IPS-11a (cell line): Measurements from ENCODE around the gene PPP1CB.

Experiments
- H3K4me3 ChIP-seq: one replicate; pipeline ENCODE4 v1.5.1; 2013; ENCODE audit warnings: low read depth, low read length, control low read depth

The PPP1CB gene

DNA sequence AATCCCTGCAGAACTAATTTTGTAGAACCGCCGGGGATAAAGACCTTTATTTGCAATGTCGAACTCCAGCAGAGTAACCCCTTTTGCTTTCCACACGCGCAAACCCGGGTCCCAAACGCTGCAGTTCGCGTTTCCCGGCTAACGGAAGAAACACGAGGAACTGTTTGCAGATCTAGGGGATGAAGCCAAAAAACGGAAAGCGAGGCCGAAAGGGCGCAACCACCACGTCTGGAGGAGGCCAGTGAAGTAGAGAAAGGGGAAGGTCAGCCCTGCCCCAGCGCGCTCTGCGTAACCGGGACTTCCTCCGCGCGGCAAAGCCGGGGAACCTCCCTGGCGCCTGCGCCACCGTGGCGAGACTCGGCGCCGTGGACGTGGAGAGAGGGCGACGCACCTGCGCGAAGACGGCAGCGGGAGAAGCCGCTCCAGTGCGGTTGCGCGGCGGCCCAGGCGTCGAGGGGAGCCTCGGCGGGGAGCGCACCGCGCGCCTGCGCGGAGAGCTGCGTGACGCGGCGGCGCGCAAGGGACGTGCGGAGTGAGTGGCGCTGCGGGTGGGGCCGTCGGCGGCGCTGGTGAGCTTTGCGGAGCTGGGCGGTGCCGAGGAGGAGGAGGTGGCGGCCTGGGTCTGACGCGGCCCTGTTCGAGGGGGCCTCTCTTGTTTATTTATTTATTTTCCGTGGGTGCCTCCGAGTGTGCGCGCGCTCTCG, at the start of gene PPP1CB:
PPP1CB (plus strand) TSS at position 579 of the 704 bp plus-strand sequence. CDS start 295 bp downstream, outside the sequence.
- H3K4me3 ChIP-seq, result peak within 1 kb of the TSS; percentile 88

GRCh38 chr2:28702415-28702861, 49.2 kb upstream of the PPP1CB start:
- H3K4me3 ChIP-seq, result no peak overlapping the region

DNA sequence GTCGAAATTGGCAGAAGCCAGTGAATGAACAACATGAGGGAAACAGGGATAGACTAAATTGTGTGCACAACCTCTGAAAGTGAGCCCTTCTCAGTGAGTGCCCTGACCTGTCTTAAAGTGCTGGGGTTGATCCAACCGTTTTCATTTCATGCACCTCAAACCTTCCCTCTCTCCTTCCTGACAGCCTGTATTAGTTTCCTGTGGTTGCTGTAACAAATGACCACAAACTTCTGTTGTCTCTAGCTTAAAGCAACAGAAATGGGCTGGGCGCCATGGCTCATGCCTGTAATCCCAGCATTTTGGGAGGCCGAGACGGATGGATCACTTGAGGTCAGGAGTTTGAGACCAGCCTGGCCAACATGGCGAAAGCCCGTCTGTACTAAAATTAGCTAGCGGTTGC, 48.8 kb upstream of the PPP1CB start:
- H3K4me3 ChIP-seq, result no peak overlapping the region

GRCh38 chr2:28704621-28705020, 47.0 kb upstream of the PPP1CB start:
- H3K4me3 ChIP-seq, result no peak overlapping the region

GRCh38 chr2:28705751-28706440, 45.7 kb upstream of the PPP1CB start:
- no peak overlapping the region for H3K4me3 ChIP-seq

- H3K4me3 ChIP-seq, result no peak overlapping the region
Measured at GRCh38 chr2:28707592-28707991, 44.0 kb upstream of the PPP1CB start.

- H3K4me3 ChIP-seq, result no peak overlapping the region
Measured at GRCh38 chr2:28709101-28709500, 42.5 kb upstream of the PPP1CB start.

GRCh38 chr2:28710545-28710944, 41.1 kb upstream of the PPP1CB start:
- no peak overlapping the region for H3K4me3 ChIP-seq

- no peak overlapping the region for H3K4me3 ChIP-seq
Measured at GRCh38 chr2:28713577-28714298, 37.9 kb upstream of the PPP1CB start.

- no peak overlapping the region for H3K4me3 ChIP-seq
Measured at GRCh38 chr2:28716265-28716865, 35.3 kb upstream of the PPP1CB start.

- no peak overlapping the region for H3K4me3 ChIP-seq
Measured at GRCh38 chr2:28717339-28717758, 34.3 kb upstream of the PPP1CB start.

DNA sequence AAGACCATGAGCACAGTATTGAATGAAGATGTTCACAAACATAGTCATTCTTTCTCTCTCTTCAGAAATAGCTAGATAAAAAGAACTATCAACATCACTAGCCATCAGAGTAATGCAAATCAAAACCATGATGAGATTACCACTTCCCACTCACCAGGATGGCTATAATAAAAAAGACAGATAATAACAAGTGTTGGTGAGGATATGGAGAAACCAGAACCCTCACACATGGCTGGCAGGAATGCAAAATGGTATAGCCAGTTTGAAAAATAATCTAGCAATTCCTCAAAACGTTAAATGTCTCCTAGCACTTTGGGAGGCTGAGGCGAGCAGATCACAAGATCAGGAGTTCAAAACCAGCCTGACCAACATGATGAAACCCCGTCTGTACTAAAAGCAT, 31.3 kb upstream of the PPP1CB start:
- no peak overlapping the region for H3K4me3 ChIP-seq

DNA sequence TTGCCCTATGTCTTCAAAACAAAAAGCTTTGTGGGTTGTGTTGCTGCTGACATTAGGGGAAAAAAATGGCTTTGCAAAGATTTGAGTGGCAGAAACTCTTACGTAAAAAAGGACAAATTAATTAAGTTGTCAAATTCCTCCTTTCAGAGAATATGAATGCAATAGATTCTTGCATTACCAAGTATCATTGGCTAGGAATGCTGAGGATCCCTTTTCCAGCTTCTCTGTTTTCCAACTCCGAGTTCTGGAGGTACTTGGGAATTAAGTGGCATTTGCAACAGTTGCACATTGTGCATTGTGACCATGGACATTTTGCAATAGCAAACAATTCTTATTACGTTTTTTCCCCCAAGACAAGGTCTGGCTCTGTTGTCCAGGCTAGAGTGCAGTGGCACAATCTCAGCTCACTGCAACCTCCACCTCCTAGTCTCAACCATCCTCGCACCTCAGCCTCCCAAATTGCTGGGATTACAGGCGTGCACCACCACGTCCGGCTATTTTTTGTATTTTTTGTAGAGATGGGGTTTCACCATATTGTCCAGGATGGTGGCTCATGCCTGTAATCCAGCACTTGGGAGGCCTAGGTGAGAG, 29.9 kb upstream of the PPP1CB start:
- H3K4me3 ChIP-seq, result no peak overlapping the region

DNA sequence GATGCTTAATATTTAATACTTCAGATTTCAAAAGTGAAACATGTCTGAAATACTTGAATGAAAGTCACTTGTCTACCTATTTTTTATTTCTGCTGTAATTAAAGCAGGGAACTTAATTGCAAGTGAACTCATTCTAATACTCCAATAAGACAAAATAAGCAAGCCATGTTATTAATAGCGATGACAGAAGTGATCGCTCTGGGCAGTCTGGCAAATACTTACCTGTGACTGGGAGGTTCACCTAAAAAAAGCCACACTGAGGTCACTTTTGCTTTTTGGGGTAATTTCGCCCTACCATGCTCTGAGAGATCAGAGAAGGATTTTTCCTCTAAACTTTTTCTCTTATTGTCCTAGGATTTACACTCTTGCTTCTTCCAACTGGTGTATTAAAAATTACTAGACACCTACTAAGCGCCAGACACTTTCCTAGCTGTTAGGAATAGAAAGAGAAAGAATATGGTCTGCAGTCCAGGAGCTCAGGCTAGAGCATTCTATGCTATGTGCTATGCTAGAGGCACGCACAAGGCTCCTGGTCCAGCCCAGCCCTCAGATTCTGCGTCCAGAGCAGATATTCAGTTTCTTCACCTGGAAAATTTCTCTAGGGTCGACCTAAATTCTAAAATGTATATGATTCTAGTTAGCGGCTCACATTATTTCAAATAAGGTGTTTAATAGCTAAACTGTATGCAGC, 26.5 kb upstream of the PPP1CB start:
- no peak overlapping the region for H3K4me3 ChIP-seq

GRCh38 chr2:28726177-28726576, 25.5 kb upstream of the PPP1CB start:
- no peak overlapping the region for H3K4me3 ChIP-seq

DNA sequence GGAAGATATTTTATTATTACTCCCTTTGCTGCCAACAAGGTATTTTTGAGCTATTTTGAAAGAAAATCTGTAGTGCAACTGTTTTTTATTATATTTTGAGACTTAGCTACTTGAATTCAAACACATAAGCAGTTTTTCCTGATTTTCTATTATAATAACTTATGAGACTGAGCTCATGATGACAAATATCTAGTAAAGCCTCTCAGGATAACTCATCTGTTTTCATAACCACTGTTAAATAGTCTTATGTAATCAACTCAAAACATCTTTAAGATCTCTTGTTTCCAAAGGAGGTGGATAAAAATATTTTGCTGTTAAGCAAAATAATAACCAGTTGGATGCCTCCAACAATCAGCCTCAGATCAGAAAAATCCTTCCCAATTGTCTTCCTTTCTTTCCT, 21.9 kb upstream of the PPP1CB start:
- no peak overlapping the region for H3K4me3 ChIP-seq

- H3K4me3 ChIP-seq, result no peak overlapping the region
Measured at GRCh38 chr2:28730641-28731146, 20.9 kb upstream of the PPP1CB start.

- no peak overlapping the region for H3K4me3 ChIP-seq
Measured at GRCh38 chr2:28735511-28735910, 16.1 kb upstream of the PPP1CB start.

- H3K4me3 ChIP-seq, result no peak overlapping the region
Measured at GRCh38 chr2:28736034-28736433, 15.6 kb upstream of the PPP1CB start.

GRCh38 chr2:28737655-28738054, 14.0 kb upstream of the PPP1CB start:
- H3K4me3 ChIP-seq, result no peak overlapping the region
